ENCODE measurements around the gene PIK3AP1. TPM values are rescaled to one million over a fixed set of nuclear protein-coding genes. Genes with fewer than 3 reads are reported as not detected.
"Not testable (repeated sequence)": the region's sequence is repeated elsewhere in the genome, so short reads cannot be mapped to it uniquely, and the experiment has no call there.

PIK3AP1 gene
- total RNA-seq, 1 donor from 2014 or later, result 6.1 TPM

- intact Hi-C loops (cut with micrococcal nuclease), result not testable (repeated sequence)
Observed at GRCh38 chr10:96737307-96737902, 17.1 kb upstream of the PIK3AP1 start.

DNA sequence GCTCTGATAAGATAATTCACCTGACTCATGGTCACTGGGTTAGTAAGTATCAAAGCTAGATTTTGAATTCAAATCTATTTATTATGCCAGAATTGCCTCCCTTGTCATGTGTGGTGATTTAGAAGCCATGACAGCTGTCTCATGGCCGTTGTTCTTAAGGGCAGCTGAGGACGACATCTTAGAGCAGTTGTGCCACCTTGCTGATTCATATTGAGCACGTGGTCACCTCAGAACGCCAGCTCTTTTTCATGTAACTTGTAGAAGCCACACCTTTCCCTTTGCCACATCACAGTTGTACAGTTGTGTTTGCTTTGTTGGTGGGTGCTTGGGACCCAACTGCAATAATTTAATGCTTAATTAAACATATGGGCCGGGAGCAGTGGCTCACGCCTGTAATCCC is 4.3 kb upstream of the PIK3AP1 start:
- intact Hi-C loops (cut with micrococcal nuclease), result no loop called here

- intact Hi-C loops (cut with micrococcal nuclease), result loop anchor here (2.0 kb wide), 1 partner anchor 80 kb away; no protein-coding TSS in a partner anchor
Observed at GRCh38 chr10:96721207-96721572, 876 bp upstream of the PIK3AP1 start.

DNA sequence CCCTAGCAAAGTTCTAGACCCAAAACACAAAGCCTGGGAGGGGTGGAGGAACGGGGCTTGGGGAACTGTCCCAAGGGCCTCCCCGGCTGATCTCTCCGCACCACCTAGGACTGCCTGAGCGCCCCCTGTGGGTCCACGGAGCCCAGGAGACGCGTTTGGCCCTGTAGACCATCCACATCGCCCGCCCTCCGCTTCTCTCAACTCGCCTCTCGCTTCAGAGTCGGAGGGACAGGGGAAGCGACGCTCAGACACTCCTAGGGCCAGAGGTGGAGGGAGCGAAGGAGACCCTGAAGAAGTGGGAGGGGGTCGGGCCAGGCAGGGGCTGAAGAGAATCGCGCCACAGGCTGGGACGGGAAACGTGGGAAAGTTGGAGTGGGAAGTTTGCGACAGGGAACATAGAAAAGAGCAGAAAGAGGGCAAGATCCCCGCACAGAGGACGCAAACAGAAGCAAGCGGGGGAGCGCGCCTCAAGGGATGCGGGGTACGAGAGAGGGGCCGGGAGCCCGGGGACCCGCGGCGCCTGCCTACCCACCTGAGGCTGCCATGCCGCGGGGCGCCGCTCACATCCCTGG is 378 bp downstream of the PIK3AP1 start:
- intact Hi-C loops (cut with micrococcal nuclease), result loop anchor here (1.0 to 5.0 kb wide), 4 partner anchors 79 to 1727 kb away; partner anchors contain the start of gene HPS1

- intact Hi-C loops (cut with micrococcal nuclease), result loop anchor here (5.0 kb wide), 1 partner anchor 1728 kb away; the partner anchor contains the start of gene HPS1
Observed at GRCh38 chr10:96719200-96719599, 1.1 kb downstream of the PIK3AP1 start.

GRCh38 chr10:96718304-96718990 is 1.9 kb downstream of the PIK3AP1 start:
- intact Hi-C loops (cut with micrococcal nuclease), result loop anchor here (5.0 kb wide), 1 partner anchor 1729 kb away; the partner anchor contains the start of gene HPS1

DNA sequence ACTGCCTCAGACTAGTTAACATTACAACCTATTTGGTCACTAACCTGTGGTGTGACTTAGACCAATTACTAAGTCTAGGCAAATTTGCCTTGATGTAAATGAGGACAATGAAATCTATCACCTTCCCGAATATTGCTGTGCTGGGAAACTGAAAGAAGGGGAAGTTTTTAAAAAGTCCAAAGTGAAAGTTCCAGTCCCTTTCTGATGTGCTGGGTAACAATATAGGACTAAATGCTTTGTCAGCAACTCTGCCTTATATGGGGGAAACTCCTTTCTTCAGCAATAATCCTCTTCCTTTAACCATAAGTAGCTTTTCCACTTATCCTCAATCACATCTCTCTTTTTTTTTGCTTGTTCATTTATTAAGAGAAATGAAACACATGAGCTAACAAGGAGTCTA is 3.9 kb downstream of the PIK3AP1 start:
- intact Hi-C loops (cut with micrococcal nuclease), result loop anchor here (5.0 kb wide), 1 partner anchor 1731 kb away; the partner anchor contains the start of gene HPS1

DNA sequence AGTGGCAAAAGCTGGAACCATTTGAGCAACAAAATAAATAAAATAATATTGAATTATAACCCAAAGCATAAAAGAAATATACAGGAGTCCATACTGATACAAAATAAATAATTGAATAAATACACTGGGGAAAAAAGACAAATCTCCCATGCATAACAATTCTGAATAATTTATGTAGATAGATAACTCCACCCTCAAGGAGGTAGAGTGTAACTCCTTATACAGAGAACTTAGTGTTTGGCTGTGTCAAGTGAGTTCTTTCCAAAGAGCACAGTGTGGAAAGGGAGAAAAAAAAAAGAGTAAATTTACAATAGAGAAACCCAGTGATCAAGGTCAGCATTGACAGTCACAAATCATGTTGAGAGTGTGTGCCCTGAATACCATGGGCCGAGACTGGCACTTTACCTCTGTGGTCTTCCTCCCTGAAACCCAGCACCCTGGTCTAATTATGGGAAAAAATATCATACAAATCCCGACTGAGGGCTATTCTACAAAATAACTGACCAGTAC is 5.5 kb downstream of the PIK3AP1 start:
- intact Hi-C loops (cut with micrococcal nuclease), result loop anchor here (5.0 kb wide), 1 partner anchor 1732 kb away; the partner anchor contains the start of gene HPS1

- intact Hi-C loops (cut with micrococcal nuclease), result no loop called here
Observed at GRCh38 chr10:96714031-96714590, 6.2 kb downstream of the PIK3AP1 start.

DNA sequence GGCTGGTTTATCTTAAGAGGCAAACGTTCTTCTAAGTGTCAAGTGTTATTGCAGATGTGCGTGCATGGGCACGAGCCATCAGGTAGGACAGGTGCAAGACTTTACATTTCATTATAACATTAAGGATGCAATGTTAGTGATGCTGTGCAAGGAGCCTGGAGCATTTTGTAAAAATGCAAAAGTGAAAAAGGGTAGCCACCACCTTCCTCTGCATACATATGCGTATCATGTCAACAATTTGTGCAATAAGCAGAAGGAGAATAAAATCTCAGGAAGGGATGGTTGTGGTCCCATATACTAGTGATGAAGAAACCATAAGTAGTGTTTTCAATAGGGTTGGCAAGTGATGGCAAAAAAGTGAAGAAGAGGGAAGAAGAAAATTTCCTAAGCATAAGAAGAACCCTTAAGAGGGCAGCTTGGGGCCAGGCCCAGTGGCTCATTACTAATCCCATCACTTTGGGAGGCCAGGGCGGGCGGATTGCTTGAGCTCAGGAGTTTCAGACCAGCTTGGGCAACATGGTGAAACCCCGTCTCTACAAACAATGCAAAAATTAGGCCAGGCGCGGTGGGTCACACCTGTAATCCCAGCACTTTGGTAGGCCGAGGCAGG is 7.5 kb downstream of the PIK3AP1 start:
- intact Hi-C loops (cut with micrococcal nuclease), result no loop called here

GRCh38 chr10:96711048-96711728 is 9.1 kb downstream of the PIK3AP1 start:
- intact Hi-C loops (cut with micrococcal nuclease), result no loop called here

DNA sequence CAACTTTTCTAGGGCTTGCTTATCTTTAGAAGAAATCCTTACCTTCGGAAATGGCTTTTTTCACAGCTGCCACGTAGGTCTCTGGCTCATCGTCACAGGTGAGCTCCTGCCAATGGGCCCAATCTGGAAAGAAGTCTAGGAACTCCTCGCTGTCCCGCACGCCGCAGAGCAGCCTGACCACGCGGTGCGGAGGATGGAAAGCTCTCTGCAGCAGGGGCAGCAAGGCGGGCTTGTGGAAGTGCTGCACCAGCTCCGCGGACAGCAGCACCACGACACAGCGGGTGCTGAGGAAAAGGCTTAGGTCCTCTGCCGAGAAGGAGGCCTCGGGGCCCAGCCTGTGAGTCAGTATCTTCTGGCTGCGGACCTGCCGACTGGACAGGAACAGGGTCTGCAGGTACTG is 10.8 kb downstream of the PIK3AP1 start:
- intact Hi-C loops (cut with micrococcal nuclease), result no loop called here

DNA sequence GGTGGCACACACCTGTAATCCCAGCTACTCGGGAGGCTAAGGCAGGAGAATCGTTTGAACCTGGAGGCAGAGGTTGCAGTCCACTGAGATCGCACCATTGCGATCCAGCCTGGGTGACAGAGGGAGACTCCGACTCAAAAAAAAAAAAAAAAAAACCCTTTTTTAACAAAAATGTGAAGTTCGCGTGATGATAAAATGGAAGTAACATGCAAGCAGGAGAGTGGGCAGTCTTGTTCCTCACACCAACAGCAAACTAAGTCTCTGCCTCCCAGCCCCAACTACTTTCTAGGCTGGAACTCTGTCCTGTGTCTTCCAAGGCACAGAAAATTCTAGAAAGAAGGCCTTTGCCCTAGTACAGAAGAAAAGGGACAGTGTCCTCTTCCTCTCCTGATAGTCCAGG is 11.3 kb downstream of the PIK3AP1 start:
- intact Hi-C loops (cut with micrococcal nuclease), result no loop called here

- intact Hi-C loops (cut with micrococcal nuclease), result no loop called here
Observed at GRCh38 chr10:96708456-96708855, 11.9 kb downstream of the PIK3AP1 start.

GRCh38 chr10:96706331-96706853 is 13.9 kb downstream of the PIK3AP1 start:
- intact Hi-C loops (cut with micrococcal nuclease), result no loop called here

DNA sequence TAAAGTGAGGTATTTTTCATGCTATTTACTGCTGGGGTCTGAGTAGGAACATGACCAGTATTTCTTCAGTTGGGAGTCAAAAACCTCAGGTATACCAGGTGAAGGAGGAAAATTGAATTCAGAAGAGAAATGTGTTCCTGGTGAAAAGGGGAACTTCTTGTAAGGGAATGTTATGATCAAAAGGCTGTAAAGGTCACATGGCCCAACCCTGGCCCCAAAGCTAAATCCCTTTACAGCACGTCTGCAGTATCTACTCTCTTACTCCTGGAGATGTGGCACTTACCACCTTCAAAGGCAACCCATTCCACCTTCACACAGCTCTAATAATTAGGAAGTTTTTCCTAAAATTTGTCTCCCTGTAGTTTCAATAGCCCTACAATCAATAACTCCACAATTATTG is 15.2 kb downstream of the PIK3AP1 start:
- intact Hi-C loops (cut with micrococcal nuclease), result no loop called here

- intact Hi-C loops (cut with micrococcal nuclease), result no loop called here
Observed at GRCh38 chr10:96704563-96704962, 15.8 kb downstream of the PIK3AP1 start.

GRCh38 chr10:96703358-96703757 is 17.0 kb downstream of the PIK3AP1 start:
- intact Hi-C loops (cut with micrococcal nuclease), result no loop called here

DNA sequence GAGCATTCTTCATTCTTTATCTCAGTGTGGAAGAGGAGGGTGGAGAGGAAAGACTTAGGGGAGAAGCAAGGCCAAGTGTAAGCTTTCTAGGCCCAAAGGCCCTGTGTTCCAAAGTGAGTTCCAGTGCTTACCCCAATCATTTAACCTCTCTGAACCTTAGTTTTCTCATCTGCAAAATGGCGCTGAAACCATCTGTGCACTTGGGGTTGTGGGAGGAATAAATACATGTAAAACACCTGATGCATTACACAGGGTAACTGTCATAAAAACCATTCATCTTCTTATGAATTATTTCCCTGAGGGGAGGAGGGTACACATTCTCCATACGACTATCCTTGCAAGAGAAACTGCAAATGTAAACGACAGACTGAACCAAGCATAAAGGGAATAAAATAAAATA is 19.0 kb downstream of the PIK3AP1 start:
- intact Hi-C loops (cut with micrococcal nuclease), result no loop called here

DNA sequence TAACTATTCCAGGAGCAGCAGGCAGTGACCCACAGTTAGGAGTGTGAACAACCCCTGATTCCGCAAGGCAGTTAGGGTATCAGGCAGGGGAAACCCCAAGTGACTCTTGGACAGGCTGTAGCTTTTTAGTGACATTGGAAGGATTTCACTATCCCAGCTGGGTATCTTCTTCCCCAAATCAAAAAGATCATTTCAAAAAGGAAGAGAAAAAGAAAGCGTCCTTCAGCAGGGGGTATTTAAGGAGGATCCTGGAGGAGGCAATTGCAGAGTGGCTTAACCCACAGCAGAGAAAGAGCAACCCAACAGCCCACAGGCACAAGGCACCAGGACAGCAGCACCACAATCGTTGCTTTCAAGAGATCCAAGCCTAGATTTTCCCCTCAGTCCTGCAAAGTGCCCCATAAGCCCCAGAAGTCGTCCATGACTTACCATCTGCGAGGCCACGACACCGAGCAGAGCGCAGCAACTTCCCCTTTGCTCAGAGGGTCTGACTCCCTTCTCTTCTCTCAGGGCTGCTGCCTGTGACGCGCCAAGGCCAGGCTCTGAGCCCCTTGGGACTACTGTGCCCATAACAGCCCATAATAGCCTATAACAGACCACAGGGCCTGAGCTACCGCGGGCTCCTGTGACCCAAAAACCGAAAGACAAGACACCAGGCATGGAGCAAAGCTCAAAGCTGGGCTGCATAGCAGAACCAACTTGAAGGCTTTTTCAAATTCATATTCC is 19.8 kb downstream of the PIK3AP1 start:
- intact Hi-C loops (cut with micrococcal nuclease), result no loop called here
